WTC11 (cell line): ENCODE data around the gene MRFAP1. TPM values are rescaled to one million over a fixed set of nuclear protein-coding genes. Genes with fewer than 3 reads are reported as not detected.

Source experiments
- ATAC-seq: fragments of 200-7000 bp; cut with Tn5 transposase; 2 replicates; pipeline ENCODE4 v1.10.0; 2021; ENCODE audit warnings: mild to moderate bottlenecking, moderate library complexity
- CTCF ChIA-PET: fragments of 300-600 bp; sonication (Branson Sonifier 250); formaldehyde crosslinking; loops from one replicate; lab custom pipeline; 2021; ENCODE audit warnings: antibody characterized with exemption; lab: Charles Lee
- POLR2A ChIA-PET: fragments of 350-600 bp; sonication (Branson Sonifier 250); formaldehyde crosslinking; loops from one replicate; lab custom pipeline; 2021; ENCODE audit warnings: antibody characterized with exemption; lab: Charles Lee
- DNase-seq: peaks from one replicate; pipeline ENCODE4 v3.0.0; 2021; ENCODE audit warnings: low spot score
- H3K27ac Mint-ChIP-seq: 2 replicates; pipeline ENCODE4 v1.8.0; 2021; ENCODE audit warnings: mixed read lengths
- H3K27me3 Mint-ChIP-seq: 2 replicates; pipeline ENCODE4 v1.8.0; 2021; ENCODE audit warnings: low read depth, mild to moderate bottlenecking, moderate library complexity, mixed read lengths
- H3K36me3 Mint-ChIP-seq: 2 replicates; pipeline ENCODE4 v1.8.0; 2021; ENCODE audit warnings: mixed read lengths
- H3K4me1 Mint-ChIP-seq: 2 replicates; pipeline ENCODE4 v1.8.0; 2022; ENCODE audit warnings: mixed read lengths
- H3K4me3 Mint-ChIP-seq: 2 replicates; pipeline ENCODE4 v1.8.0; 2021; ENCODE audit warnings: mild to moderate bottlenecking, moderate library complexity, mixed read lengths
- H3K9me3 Mint-ChIP-seq: 2 replicates; pipeline ENCODE4 v1.8.0; 2021; ENCODE audit warnings: mixed read lengths
- AFF4 ChIP-seq: sonication (generic); formaldehyde crosslinking; IDR thresholded peaks from 2 replicates; pipeline ENCODE4 v1.8.1; 2023; ENCODE audit warnings: mild to moderate bottlenecking, missing genetic modification reagents, borderline replicate concordance
- AR ChIP-seq: fragments of 250-450 bp; sonication (Bioruptor Pico); IDR thresholded peaks from 2 replicates; pipeline ENCODE4 v1.9.0; 2021; ENCODE audit warnings: mild to moderate bottlenecking
- CREM ChIP-seq: sonication (generic); formaldehyde crosslinking; IDR thresholded peaks from 2 replicates; pipeline ENCODE4 v1.8.1; 2022; ENCODE audit warnings: mild to moderate bottlenecking, missing genetic modification reagents, moderate library complexity
- CTCF ChIP-seq: fragments of 200-600 bp; IDR thresholded peaks from 2 replicates; pipeline ENCODE4 v1.8.0; 2022; ENCODE audit warnings: antibody characterized with exemption
- EMX1 ChIP-seq: fragments of 250-450 bp; sonication (Bioruptor Pico); IDR thresholded peaks from 2 replicates; pipeline ENCODE4 v1.8.0; 2021; ENCODE audit warnings: mild to moderate bottlenecking
- FOXP1 ChIP-seq: sonication (generic); formaldehyde crosslinking; IDR thresholded peaks from 2 replicates; pipeline ENCODE4 v1.8.0; 2022; ENCODE audit warnings: missing genetic modification reagents, mild to moderate bottlenecking, moderate library complexity, borderline replicate concordance
- NFE2L1 ChIP-seq: sonication (generic); formaldehyde crosslinking; IDR thresholded peaks from 2 replicates; pipeline ENCODE4 v1.8.1; 2023; ENCODE audit warnings: missing genetic modification reagents
- NR1H2 ChIP-seq: sonication (generic); formaldehyde crosslinking; IDR thresholded peaks from 2 replicates; pipeline ENCODE4 v1.9.0; 2021; ENCODE audit warnings: mild to moderate bottlenecking, moderate library complexity, missing genetic modification reagents
- PRDM15 ChIP-seq: sonication (generic); formaldehyde crosslinking; IDR thresholded peaks from 2 replicates; pipeline ENCODE4 v1.8.0; 2022; ENCODE audit warnings: missing genetic modification reagents
- TEAD4 ChIP-seq: sonication (generic); formaldehyde crosslinking; IDR thresholded peaks from 2 replicates; pipeline ENCODE4 v1.8.0; 2022; ENCODE audit warnings: mild to moderate bottlenecking, missing genetic modification reagents
- TP53 ChIP-seq: sonication (generic); formaldehyde crosslinking; IDR thresholded peaks from 2 replicates; pipeline ENCODE4 v1.8.1; 2023; ENCODE audit warnings: mild to moderate bottlenecking, missing genetic modification reagents
- USF1 ChIP-seq: sonication (generic); formaldehyde crosslinking; IDR thresholded peaks from 2 replicates; pipeline ENCODE4 v1.8.0; 2022; ENCODE audit warnings: mild to moderate bottlenecking, missing genetic modification reagents
- ZNF121 ChIP-seq: sonication (generic); formaldehyde crosslinking; IDR thresholded peaks from 2 replicates; pipeline ENCODE4 v1.8.0; 2023; ENCODE audit warnings: missing genetic modification reagents
- ZNF138 ChIP-seq: sonication (generic); formaldehyde crosslinking; conservative IDR thresholded peaks from 2 replicates; pipeline ENCODE4 v1.8.1; 2022; ENCODE audit warnings: mild to moderate bottlenecking, moderate library complexity, missing genetic modification reagents
- ZNF423 ChIP-seq: fragments of 250-450 bp; sonication (Bioruptor Pico); IDR thresholded peaks from 2 replicates; pipeline ENCODE4 v2.1.2; 2022; ENCODE audit warnings: mild to moderate bottlenecking, moderate library complexity
- ZNF425 ChIP-seq: fragments of 250-450 bp; sonication (Bioruptor Pico); conservative IDR thresholded peaks from 2 replicates; pipeline ENCODE4 v1.9.0; 2021; ENCODE audit warnings: mild to moderate bottlenecking
- ZNF671 ChIP-seq: fragments of 250-450 bp; sonication (Bioruptor Pico); IDR thresholded peaks from 2 replicates; pipeline ENCODE4 v1.8.0; 2021; ENCODE audit warnings: mild to moderate bottlenecking
- total RNA-seq: library from RNA; stranded (reverse); gene quantifications from 3 replicates; pipeline ENCODE4 v1.2.3, GENCODE V29; 2021

The MRFAP1 gene
- total RNA-seq, 1 experiment from 2014 or later, result 319 TPM

- peaks cover 26% of the 10 kb centered on the region for H3K36me3 Mint-ChIP-seq
- ATAC-seq, result no peak
- H3K27ac Mint-ChIP-seq, result peak overlapping the region; percentile 63
- H3K27me3 Mint-ChIP-seq, result peaks cover 22% of the 10 kb centered on the region
- TF ChIP-seq ZNF425 (CRISPR knock-in tag) (no peak), EMX1 (CRISPR knock-in tag) (no peak), ZNF671 (CRISPR knock-in tag) (no peak), NR1H2 (CRISPR knock-in tag) (no peak), ZNF138 (CRISPR knock-in tag) (no peak)
- ChIA-PET POLR2A (no interaction called here), CTCF (interaction anchor here (1.0 to 2.3 kb wide), 3 partner anchors 14 to 25 kb away, joined by 3 to 13 read pairs (median 5); no protein-coding TSS in a partner anchor)
- peaks cover 9% of the 10 kb centered on the region for H3K9me3 Mint-ChIP-seq
- DNase-seq, result no peak
- H3K4me3 Mint-ChIP-seq, result peak overlapping the region; percentile 90
- peaks cover 31% of the 10 kb centered on the region for H3K4me1 Mint-ChIP-seq
Observed at GRCh38 chr4:6676722-6677558, 36.5 kb downstream of the MRFAP1 start.

GRCh38 chr4:6680372-6681034 lies 40.0 kb downstream of the MRFAP1 start:
- Mint-ChIP-seq H3K4me1 (peaks cover 18% of the 10 kb centered on the region), H3K27ac (no peak overlapping the region), H3K36me3 (peaks cover 19% of the 10 kb centered on the region), H3K4me3 (no peak overlapping the region), H3K27me3 (peaks cover 2% of the 10 kb centered on the region), H3K9me3 (peaks cover 6% of the 10 kb centered on the region; the same call in 1 of the 2 replicates)
- POLR2A ChIA-PET, result interaction anchor here (1.0 kb wide), 1 partner anchor 37 kb away, joined by 4 read pairs; no protein-coding TSS in a partner anchor
- DNase-seq (peak; percentile 65), ATAC-seq (peak; percentile 82)
- CTCF ChIA-PET, result interaction anchor here (0.5 to 2.5 kb wide), 35 partner anchors 10 to 516 kb away, joined by 3 to 36 read pairs (median 4); partner anchors contain the start of genes MAN2B2, MRFAP1L1, S100P and TADA2B
- TF ChIP-seq AFF4 (no peak), CREM (CRISPR knock-in tag) (no peak), TP53 (CRISPR knock-in tag) (no peak), CTCF (peak; percentile 16; the same call in 1 of the 2 replicates), FOXP1 (CRISPR knock-in tag) (no peak), AR (CRISPR knock-in tag) (no peak), TEAD4 (no peak), PRDM15 (CRISPR knock-in tag) (no peak), ZNF423 (CRISPR knock-in tag) (no peak), NFE2L1 (CRISPR knock-in tag) (no peak), ZNF121 (0 out of 2 replicates have a peak, but pooled peaks have one; percentile 1), USF1 (CRISPR knock-in tag) (no peak)
